Activated CD8-positive, alpha-beta memory T cell treated with anti-CD3 and anti-CD28 coated beads, Interleukin-2, amount 10 ng/mL, durations not matched to agents 7 days and 5 days (primary cell): ENCODE results near the gene TADA2A. TPM values are rescaled to one million over a fixed set of nuclear protein-coding genes. Genes with fewer than 3 reads are reported as not detected.

Source experiments
- total RNA-seq, 2 experiments: library from RNA; stranded (reverse); gene quantifications; one replicate each; pipeline ENCODE4 v1.2.3, GENCODE V29; 2021

Gene TADA2A
- total RNA-seq, 2 experiments from 2014 or later: 42.2 to 50.4 TPM

Other genes starting within 250 kb of the TADA2A start
- not detected for gene C17orf78, start 30.9 kb upstream of the TADA2A start, total RNA-seq
- 10 to 100 TPM; 55.4 to 69.7 TPM for gene ACACA, start 50 bp upstream of the TADA2A start, total RNA-seq
- gene DUSP14, start 83.0 kb downstream of the TADA2A start, total RNA-seq: 10 to 100 TPM; 11.4 to 16.9 TPM
- gene SYNRG, start 202.5 kb downstream of the TADA2A start, total RNA-seq: 100 to 1,000 TPM in 1 of 2 experiments, 10 to 100 TPM in 1; 90.8 to 122 TPM
- 10 to 100 TPM; 27.7 to 35.9 TPM for gene DDX52, start 236.6 kb downstream of the TADA2A start, total RNA-seq